Raji (cell line): Measurements from ENCODE around the gene GRIN2C.

ENCODE experiments used
- POLR2A ChIP-seq: IDR thresholded peaks from 2 replicates; pipeline ENCODE4 v1.6.1; 2011; ENCODE audit warnings: low read depth, low read length, control low read depth; ENCODE audit not compliant: insufficient read depth

Gene GRIN2C

DNA sequence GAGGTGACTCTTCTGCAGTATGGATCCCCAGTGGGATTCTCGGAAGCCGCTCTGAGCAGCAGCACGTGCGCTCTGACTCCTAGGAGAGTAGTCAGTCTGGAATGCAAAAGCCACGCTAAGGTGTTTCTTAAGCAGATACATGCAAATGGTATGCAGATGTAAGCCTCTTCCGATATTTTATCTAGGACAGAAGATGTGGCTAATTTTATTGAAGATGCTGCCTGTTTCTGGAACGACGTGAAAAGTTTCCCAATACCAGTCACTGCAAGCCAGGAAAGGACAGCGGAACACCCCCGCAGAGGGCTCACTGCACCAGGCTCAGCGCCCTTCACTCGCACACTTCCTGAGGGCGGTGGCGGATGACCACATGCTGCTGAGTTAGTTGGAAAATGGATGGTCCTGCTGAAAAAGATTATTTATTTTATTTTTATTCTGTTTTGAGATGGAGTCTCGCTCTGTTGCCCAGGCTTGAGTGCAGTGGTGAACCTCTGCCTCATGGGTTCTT, 23.6 kb upstream of the GRIN2C start:
- no peak for TF ChIP-seq POLR2A

DNA sequence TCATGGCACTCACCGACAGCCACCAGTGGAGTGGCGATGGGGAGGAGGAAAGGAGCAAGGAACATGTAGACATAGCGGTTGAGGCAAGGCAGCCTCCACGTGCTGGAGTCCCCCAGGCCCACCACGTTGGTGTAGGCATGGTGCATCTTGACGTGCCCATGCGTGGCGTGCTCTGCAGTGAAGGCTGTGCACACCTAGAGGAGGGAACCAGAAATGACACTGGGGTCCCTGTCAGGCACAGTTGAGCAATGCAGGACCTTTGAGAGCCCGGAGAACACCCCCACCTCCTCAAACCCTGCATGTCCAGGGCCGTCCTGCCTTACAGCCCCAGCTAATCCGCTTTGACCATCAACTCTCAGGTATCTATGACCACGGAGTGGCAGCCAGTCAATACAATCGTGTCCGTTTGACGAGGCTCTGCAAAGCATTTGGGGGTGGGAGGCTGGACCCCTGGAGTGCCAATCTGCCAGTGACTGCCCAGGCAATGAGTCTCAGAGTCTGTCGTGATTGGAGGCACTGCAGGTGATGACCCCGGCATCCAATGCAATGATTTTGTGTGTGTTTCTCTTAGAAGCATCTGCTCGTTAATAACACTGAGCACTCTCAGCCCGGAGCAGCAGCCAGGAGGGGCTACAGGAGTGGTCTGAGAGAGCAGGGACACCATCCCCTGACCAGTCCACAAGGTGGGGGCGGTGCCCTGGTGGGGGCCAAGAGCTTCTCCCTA, 23.0 kb upstream of the GRIN2C start:
- TF ChIP-seq POLR2A = no peak

GRCh38 chr17:74881073-74881472, 21.4 kb upstream of the GRIN2C start:
- no peak for TF ChIP-seq POLR2A

GRCh38 chr17:74879308-74879707, 19.6 kb upstream of the GRIN2C start:
- TF ChIP-seq POLR2A = no peak

- no peak for TF ChIP-seq POLR2A
These were observed 19.0 kb upstream of the GRIN2C start for GRCh38 chr17:74878658-74879057.

- TF ChIP-seq POLR2A = no peak
These were observed 18.2 kb upstream of the GRIN2C start for GRCh38 chr17:74877592-74878548.

GRCh38 chr17:74875977-74876593, 16.4 kb upstream of the GRIN2C start:
- TF ChIP-seq POLR2A = no peak

- TF ChIP-seq POLR2A = no peak
These were observed 15.7 kb upstream of the GRIN2C start for GRCh38 chr17:74875155-74875976.

- no peak for TF ChIP-seq POLR2A
These were observed 14.9 kb upstream of the GRIN2C start for GRCh38 chr17:74874615-74875037.

DNA sequence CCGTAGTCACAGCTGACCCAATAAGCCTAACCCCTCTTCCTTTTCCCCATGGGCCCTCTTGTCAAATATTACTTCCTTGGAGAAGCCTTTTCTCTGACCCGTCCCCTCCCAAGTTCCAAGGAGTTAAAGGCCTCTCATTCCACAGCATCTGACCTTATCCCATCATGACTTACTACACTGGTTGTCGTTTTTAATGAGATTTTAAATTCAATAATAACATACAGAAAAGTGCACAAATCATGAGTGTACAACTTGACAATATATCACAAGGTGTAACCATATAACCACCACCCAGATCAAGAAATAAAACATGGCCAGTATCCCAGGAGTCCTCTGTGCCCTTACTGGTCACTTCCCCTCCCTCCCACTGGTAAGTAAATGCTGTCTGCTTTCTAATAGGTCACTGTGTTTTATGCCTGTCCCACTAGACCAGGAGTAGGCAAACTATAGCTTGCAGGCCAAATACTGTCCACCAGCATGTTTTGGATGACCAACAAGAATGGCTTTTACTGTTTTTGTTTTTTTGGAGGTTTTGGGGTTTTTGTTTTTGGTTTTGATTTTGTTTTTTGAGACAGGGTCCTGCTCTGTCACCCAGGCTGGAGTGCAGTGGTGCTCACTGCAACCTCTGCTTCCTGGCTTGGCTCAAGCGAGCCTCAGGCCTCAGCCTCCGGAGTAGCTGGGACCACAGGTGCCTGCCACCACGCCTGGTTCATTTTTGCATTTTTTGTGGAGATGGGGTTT, 14.4 kb upstream of the GRIN2C start:
- TF ChIP-seq POLR2A = no peak

- peak; percentile 97 for TF ChIP-seq POLR2A
These were observed 13.6 kb upstream of the GRIN2C start for GRCh38 chr17:74873037-74873873.

GRCh38 chr17:74872313-74873036, 12.8 kb upstream of the GRIN2C start, which contains the start of gene FDXR:
Gene FDXR (minus strand): TSS chr17:74872994. CDS start chr17:74872944, 50 bp downstream.
- TF ChIP-seq POLR2A = peak; percentile 66
